ENCODE results near the gene NUDT5. TPM values are rescaled to one million over a fixed set of nuclear protein-coding genes. Genes with fewer than 3 reads are reported as not detected.

The NUDT5 gene
- total RNA-seq, 1 experiment from 2014 or later = 108 TPM

DNA sequence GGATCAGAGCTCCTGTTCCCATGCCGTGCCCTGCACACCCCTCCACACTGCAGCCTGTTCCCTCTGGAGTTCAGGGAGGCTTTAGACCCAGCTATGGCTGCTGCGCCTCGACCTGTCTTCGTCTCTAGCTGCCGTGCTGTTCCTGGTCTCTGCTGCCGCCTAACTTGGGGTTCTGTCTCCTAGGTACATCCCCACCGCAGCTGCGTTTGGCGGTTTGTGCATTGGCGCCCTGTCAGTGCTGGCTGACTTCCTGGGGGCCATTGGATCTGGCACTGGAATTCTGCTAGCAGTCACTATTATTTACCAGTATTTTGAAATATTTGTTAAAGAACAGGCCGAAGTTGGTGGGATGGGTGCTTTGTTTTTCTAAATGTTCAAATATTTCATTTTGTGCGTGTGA lies 31.6 kb downstream of the NUDT5 start:
- H3K27me3 ChIP-seq (ENCODE audit: control insufficient read depth, insufficient read depth, low read length) = no peaks in the 10 kb centered on the region
- DNase-seq = no peak
- peaks cover 13% of the 10 kb centered on the region for H3K36me3 ChIP-seq (replicated peaks; ENCODE audit: control insufficient read depth, insufficient read depth, low read length)
- H3K4me3 ChIP-seq (ENCODE audit: insufficient read depth, low read depth, low read length) = no peak overlapping the region

DNA sequence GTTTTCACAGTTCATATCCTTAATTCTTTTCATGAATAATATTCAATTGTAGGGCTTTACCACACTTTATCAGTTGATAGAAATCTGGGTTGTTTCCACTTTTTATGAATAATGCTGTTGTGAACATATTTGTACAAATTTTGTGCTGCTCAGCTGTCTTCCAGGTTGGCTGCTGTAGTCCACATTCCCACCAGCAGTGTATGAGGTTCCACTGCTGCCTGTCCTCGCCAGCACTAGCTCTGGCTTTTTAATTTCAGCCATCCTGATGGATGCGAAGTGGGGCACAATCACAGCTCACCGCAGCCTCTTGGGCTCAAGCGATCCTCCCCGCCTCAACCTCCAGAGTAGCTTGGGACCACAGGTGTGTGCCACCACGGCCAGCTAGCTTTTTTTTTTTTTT lies 32.8 kb downstream of the NUDT5 start:
- Histone ChIP-seq H3K27me3 (ENCODE audit: control insufficient read depth, insufficient read depth, low read length) (no peaks in the 10 kb centered on the region), H3K36me3 (replicated peaks; ENCODE audit: control insufficient read depth, insufficient read depth, low read length) (peaks cover 8% of the 10 kb centered on the region), H3K4me3 (ENCODE audit: insufficient read depth, low read depth, low read length) (no peak overlapping the region)
- DNase-seq = no peak

DNA sequence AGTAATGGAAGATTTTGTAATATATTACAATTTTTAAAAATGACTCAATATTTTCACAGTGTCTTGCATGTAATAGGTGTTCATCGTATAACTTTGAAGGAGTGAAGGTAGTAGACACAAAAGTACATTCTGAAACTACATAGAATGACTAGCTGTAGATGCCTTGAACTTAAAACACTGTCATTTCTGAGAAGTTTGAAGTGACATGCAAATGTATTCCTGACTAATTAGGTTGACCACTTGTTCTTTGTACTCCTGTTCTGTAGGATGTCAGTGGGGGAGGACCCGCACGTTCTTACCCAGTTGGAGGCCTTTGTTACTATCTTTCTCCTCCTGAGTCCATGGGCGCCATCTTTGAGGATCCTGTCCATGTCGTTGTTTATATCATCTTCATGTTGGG lies 35.0 kb downstream of the NUDT5 start:
- H3K36me3 ChIP-seq (replicated peaks; ENCODE audit: control insufficient read depth, insufficient read depth, low read length) = peaks cover 1% of the 10 kb centered on the region
- no peak for DNase-seq
- H3K27me3 ChIP-seq (ENCODE audit: control insufficient read depth, insufficient read depth, low read length) = no peaks in the 10 kb centered on the region
- no peak overlapping the region for H3K4me3 ChIP-seq (ENCODE audit: insufficient read depth, low read depth, low read length)

DNA sequence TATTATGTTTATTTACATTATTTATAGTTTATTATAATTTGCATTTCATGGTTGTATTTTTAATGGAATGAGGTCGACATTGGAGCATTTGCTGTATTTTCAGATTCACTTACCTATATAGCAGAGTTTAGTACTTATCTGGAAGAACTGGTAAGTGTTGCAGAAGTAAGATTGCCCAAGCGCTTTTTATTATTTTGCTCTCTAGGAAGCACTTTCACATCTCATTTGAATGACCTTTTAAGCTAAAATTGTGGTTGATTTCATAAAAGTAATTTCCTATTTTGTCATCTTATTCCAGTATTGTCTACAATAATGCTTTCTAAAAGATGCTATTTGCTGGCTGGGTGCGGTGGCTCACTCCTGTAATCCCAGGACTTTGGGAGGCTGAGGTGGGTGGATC lies 37.6 kb downstream of the NUDT5 start:
- no peak overlapping the region for H3K4me3 ChIP-seq (ENCODE audit: insufficient read depth, low read depth, low read length)
- no peaks in the 10 kb centered on the region; the same call in 1 of the 2 replicates for H3K36me3 ChIP-seq (replicated peaks; ENCODE audit: control insufficient read depth, insufficient read depth, low read length)
- DNase-seq = no peak
- no peaks in the 10 kb centered on the region for H3K27me3 ChIP-seq (ENCODE audit: control insufficient read depth, insufficient read depth, low read length)

DNA sequence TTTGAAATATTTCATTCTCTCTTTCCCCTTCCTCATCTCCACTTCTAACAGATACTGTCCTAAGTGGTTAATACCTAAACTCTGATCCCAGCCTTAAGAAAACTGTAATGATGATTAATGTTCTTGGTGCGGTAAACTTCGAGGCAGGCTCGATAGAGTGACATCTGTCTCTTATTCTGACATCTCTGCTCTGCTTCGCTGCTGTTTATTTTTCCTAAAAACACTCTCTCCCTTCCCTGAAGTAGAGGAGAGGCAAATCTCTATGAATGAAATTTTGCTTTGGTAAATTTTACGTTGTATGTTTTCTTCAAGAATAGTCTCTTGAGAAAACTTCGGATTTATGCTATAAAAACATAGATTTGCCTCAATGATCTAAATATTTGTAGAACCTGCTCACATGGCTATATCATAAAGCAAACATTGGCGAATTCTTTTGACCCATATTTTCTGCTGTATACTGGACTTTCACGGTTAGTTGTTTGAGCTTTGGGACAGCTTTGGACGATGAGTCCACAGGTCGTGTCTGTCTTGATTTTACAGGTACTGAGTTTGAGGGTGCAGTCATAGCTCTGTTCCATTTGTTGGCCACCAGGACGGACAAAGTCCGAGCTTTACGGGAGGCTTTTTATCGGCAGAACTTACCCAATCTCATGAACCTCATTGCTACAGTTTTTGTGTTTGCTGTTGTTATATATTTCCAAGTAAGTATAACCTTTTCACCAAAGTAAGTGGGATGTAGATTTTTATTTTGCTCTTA lies 39.1 kb downstream of the NUDT5 start:
- no peak for DNase-seq
- no peaks in the 10 kb centered on the region for H3K27me3 ChIP-seq (ENCODE audit: control insufficient read depth, insufficient read depth, low read length)
- H3K4me3 ChIP-seq (ENCODE audit: insufficient read depth, low read depth, low read length) = no peak overlapping the region
- H3K36me3 ChIP-seq (replicated peaks; ENCODE audit: control insufficient read depth, insufficient read depth, low read length) = no peaks in the 10 kb centered on the region; the same call in 1 of the 2 replicates

DNA sequence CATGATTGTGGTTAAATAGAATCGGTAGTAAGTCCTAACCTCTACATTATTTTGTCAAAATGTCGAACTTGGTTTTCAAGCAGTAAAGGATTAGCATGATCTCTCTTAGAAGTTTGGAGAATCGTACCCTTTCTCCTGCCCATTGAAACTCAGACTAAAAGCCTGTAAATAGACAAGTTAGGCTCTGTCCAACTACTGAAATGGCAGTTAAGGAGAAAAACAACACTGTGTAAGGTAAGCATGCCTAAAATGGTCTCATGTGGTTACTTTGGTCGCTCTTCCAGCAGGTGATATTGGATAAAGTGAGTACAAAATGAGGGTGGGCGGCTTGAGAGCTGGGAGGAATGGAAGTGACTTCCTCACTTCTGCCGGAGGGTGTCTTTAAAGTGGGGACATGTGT lies 41.2 kb downstream of the NUDT5 start:
- Histone ChIP-seq H3K27me3 (ENCODE audit: control insufficient read depth, insufficient read depth, low read length) (no peaks in the 10 kb centered on the region), H3K4me3 (ENCODE audit: insufficient read depth, low read depth, low read length) (no peak overlapping the region), H3K36me3 (replicated peaks; ENCODE audit: control insufficient read depth, insufficient read depth, low read length) (no peaks in the 10 kb centered on the region; the same call in 1 of the 2 replicates)
- DNase-seq = no peak

DNA sequence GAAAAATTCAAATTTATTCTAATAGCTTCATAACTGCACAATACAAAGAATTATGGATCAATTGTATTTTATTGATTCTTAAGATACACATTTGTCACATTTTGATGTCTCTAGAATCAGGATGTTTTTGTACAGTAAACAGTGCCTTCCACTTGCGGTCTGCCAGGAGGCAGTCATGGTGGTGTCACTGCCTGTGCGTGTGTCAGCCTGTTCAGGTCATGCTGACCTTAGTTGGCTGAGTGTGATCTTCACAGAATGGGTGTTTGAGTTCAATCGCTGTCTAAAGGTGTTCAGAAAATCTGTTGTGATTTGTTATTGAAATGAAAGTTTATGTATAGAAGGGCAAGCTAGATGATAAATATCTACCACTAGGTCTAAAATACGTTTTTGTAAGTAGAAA lies 45.5 kb downstream of the NUDT5 start:
- H3K27me3 ChIP-seq (ENCODE audit: control insufficient read depth, insufficient read depth, low read length) = no peaks in the 10 kb centered on the region
- no peak for DNase-seq
- H3K36me3 ChIP-seq (replicated peaks; ENCODE audit: control insufficient read depth, insufficient read depth, low read length) = no peaks in the 10 kb centered on the region
- no peak overlapping the region for H3K4me3 ChIP-seq (ENCODE audit: insufficient read depth, low read depth, low read length)

DNA sequence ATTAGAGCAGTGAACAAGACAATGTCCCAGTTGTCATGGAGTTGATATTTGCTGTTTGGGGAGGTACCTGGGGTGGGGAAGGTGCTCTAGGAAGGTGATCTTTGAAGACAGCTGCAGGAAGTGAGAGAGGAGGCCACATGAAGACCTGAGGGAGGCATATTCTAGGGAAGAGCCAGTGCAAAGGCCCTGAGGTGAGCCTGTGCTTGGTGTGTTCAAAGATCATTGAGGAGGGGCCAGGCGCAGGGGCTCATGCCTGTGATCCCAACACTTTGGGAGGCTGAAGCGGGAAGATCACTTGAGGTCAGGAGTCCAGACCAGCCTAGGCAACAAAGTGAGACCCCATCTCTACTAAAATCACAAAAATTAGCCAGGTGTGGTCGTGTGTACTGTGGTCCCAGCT lies 51.2 kb downstream of the NUDT5 start:
- H3K36me3 ChIP-seq (replicated peaks; ENCODE audit: control insufficient read depth, insufficient read depth, low read length) = peaks cover 5% of the 10 kb centered on the region
- no peaks in the 10 kb centered on the region for H3K27me3 ChIP-seq (ENCODE audit: control insufficient read depth, insufficient read depth, low read length)
- DNase-seq = no peak
- no peak overlapping the region for H3K4me3 ChIP-seq (ENCODE audit: insufficient read depth, low read depth, low read length)

DNA sequence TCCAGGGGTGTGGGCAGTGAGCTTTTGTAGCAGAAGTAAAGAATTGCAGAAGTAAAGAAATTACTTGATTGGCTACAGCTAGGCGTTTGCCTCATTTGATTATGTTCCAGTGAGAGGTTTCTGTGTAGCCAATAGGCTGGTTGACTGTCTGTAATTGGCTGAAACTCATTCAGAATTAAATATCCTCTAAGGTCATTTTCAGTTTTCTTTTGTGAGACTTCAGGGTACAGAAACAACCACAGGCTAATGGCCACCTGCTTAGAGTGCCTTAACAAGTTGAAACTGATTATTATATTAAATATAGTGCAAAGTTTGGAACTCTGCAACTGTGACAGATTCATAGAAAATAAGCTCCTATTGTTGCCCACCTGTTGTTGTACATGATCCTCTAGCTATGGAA lies 55.7 kb downstream of the NUDT5 start:
- no peaks in the 10 kb centered on the region for H3K27me3 ChIP-seq (ENCODE audit: control insufficient read depth, insufficient read depth, low read length)
- no peak for DNase-seq
- no peak overlapping the region for H3K4me3 ChIP-seq (ENCODE audit: insufficient read depth, low read depth, low read length)
- H3K36me3 ChIP-seq (replicated peaks; ENCODE audit: control insufficient read depth, insufficient read depth, low read length) = peaks cover 7% of the 10 kb centered on the region

DNA sequence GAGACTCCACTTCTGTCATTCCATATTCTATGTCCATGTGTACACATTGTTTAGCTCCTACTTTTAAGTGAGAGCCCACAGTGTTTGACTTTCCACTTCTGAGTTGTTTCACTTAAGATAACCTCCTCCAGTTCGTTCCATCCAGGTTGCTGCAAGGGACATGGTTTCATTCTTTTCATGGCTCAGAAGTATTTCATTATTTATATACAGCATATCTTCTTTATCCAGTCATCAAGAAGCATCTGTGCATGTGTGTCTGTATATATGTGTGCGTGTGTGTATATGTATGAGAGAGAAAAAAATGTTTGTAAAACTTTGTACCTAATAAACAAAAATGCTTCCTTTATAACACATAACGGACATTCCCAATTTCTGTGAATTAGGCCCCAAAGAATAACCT lies 60.1 kb downstream of the NUDT5 start:
- Histone ChIP-seq H3K4me3 (ENCODE audit: insufficient read depth, low read depth, low read length) (no peak overlapping the region), H3K27me3 (ENCODE audit: control insufficient read depth, insufficient read depth, low read length) (no peaks in the 10 kb centered on the region), H3K36me3 (replicated peaks; ENCODE audit: control insufficient read depth, insufficient read depth, low read length) (peaks cover 2% of the 10 kb centered on the region)
- DNase-seq = no peak

DNA sequence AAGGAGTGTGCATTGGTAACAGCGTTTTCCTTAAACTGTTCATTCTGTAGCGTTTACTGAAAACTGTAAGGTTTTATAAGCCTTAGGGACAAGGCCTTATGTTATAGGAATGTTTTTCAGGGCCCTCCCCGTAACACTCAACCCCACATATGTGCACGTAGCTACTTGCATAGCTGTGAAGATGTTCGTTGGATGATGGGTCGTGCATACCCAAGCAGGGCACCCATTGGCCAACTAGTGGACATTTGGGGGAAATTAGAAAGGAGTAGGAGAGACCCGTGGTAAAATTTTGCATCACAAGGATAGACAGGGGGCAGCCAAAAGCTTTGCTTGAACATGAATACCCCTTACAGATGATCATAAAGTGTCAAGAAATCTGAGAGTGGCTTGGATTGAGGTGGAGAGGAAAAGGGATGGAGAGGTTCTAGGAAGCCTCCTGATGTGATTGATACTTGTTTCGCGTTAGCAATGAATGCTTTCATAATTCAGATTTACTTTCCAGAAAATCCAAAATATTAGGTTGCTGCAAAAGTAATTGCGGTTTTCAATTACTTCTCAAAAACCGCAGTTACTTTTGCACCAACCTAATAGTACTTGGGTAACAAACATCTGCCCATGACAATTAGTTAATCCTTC lies 65.3 kb downstream of the NUDT5 start:
- Histone ChIP-seq H3K4me3 (ENCODE audit: insufficient read depth, low read depth, low read length) (peak overlapping the region; percentile 80), H3K36me3 (replicated peaks; ENCODE audit: control insufficient read depth, insufficient read depth, low read length) (no peaks in the 10 kb centered on the region), H3K27me3 (ENCODE audit: control insufficient read depth, insufficient read depth, low read length) (no peaks in the 10 kb centered on the region)
- DNase-seq = peak; percentile 76

DNA sequence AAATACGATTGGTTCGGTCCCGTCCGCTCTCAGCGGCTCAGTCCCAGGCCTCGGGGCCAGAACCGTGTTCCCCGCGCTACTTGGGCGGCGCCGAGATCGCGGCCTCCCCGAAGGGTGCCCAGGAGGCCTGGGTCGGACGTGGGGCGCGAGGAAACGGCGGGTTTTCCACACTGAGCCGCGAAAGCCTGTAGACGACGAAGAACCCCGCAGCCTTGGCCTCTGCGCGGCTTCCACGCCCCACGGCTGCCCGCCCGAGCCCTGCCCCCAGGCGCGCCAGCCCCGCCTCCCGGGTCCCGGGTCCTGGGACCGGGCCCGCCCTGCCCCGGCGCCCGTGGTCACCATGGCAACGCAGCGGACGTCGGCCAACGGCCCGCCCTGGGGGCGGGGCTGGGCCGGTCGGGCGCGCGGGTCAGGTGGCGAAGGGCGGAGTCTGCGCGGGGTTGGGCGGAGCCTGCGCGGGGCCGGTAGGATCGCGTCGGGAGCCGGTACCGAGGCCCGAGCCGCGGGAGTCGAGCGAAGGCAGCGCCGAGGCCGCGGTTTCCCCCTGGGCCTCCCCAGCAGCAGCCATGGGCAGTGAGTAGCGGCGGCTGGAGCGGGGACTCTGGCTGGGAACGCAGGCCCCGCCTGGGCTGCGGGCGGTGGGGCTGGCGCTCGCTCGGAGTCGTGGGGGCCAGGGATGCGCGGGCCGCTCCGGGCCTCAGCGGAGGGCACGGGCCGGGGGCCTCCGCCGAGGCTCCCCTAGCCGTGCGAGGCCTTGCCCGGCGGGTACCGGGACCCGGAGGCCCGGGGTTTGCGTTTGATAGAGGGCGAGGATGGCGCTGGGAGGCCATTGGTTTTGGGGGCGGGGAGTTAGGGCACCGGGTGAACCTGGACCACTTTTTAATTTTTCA lies 66.2 kb downstream of the NUDT5 start, which contains the start of gene SEC61A2:
TSS of gene SEC61A2 (plus strand) at position 456 of the 890 bp plus-strand sequence. CDS start at position 567, 111 bp downstream.
- no peaks in the 10 kb centered on the region for H3K36me3 ChIP-seq (replicated peaks; ENCODE audit: control insufficient read depth, insufficient read depth, low read length)
- peak within 1 kb of the TSS; percentile 80 for H3K4me3 ChIP-seq (ENCODE audit: insufficient read depth, low read depth, low read length)
- peak; percentile 100 for DNase-seq
- no peaks in the 10 kb centered on the region for H3K27me3 ChIP-seq (ENCODE audit: control insufficient read depth, insufficient read depth, low read length)

DNA sequence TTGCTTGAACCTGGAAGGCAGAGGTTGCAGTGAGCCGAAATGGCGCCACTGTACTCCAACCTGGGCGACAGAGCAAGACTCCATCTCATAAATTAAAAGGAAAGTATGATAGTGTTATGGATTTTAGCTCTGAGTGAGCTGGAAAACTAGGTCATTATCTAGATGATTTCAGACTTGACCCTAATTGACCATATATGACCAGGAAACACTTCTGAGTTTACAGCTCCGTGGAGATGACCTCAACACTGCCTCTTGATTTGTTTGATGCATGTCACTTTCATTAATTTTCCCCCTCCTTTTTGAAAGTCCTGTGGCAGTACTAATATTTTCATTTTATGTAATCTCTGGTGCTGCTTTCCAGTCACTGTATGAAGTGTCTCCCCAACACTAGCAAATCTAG lies 74.0 kb downstream of the NUDT5 start:
- H3K27me3 ChIP-seq (ENCODE audit: control insufficient read depth, insufficient read depth, low read length) = no peaks in the 10 kb centered on the region
- peaks cover 20% of the 10 kb centered on the region for H3K36me3 ChIP-seq (replicated peaks; ENCODE audit: control insufficient read depth, insufficient read depth, low read length)
- no peak for DNase-seq
- H3K4me3 ChIP-seq (ENCODE audit: insufficient read depth, low read depth, low read length) = no peak overlapping the region

Data from H7 (cell line).